PFSK-1 (cell line): Measurements from ENCODE around the gene MRPL1.

Source experiments
- POLR2AphosphoS5 ChIP-seq: IDR thresholded peaks from 2 replicates; pipeline ENCODE4 v1.6.1; 2012; ENCODE audit warnings: low read depth, mild to moderate bottlenecking, control low read depth, low read length, moderate library complexity
- SIN3A ChIP-seq: IDR thresholded peaks from 2 replicates; pipeline ENCODE4 v1.6.1; 2012; ENCODE audit warnings: mild to moderate bottlenecking, low read length, moderate library complexity, borderline replicate concordance; ENCODE audit not compliant: insufficient read depth

- TF ChIP-seq SIN3A (no peak), POLR2AphosphoS5 (no peak)
These were observed 96.3 kb downstream of the MRPL1 start for GRCh38 chr4:77958897-77959296.
